Measurements from ENCODE around the gene ZNF217.
"Not testable (repeated sequence)": the region's sequence is repeated elsewhere in the genome, so short reads cannot be mapped to it uniquely, and the experiment has no call there.

- TF ChIP-seq, protein P1, sequence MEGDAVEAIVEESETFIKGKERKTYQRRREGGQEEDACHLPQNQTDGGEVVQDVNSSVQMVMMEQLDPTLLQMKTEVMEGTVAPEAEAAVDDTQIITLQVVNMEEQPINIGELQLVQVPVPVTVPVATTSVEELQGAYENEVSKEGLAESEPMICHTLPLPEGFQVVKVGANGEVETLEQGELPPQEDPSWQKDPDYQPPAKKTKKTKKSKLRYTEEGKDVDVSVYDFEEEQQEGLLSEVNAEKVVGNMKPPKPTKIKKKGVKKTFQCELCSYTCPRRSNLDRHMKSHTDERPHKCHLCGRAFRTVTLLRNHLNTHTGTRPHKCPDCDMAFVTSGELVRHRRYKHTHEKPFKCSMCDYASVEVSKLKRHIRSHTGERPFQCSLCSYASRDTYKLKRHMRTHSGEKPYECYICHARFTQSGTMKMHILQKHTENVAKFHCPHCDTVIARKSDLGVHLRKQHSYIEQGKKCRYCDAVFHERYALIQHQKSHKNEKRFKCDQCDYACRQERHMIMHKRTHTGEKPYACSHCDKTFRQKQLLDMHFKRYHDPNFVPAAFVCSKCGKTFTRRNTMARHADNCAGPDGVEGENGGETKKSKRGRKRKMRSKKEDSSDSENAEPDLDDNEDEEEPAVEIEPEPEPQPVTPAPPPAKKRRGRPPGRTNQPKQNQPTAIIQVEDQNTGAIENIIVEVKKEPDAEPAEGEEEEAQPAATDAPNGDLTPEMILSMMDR (IDR thresholded peaks at IDR 0.05): not testable (repeated sequence)
- not testable (repeated sequence) for TF ChIP-seq EP300, POLR2AphosphoS5 (IDR thresholded peaks at IDR 0.05)
Measured at GRCh38 chr20:53562104-53562764, 31.4 kb downstream of the ZNF217 start.

Measured in gastroesophageal sphincter (tissue), 3 donors.